Lower leg skin (tissue), 4 donors: ENCODE data around the gene C1orf198. TPM values are rescaled to one million over a fixed set of nuclear protein-coding genes. Genes with fewer than 3 reads are reported as not detected.
A peak's percentile ranks its signal among the peaks of the same experiment; 100 is the strongest.

Source experiments
- DNase-seq, 2 donors: peaks; one replicate each; pipeline ENCODE4 v3.0.0-alpha.2; 2019; ENCODE audit warnings: low spot score in 2 of 2
- H3K4me3 ChIP-seq: fragments of 200-600 bp; sonication (generic); 2 replicates; pipeline ENCODE4 v1.5.1; 2017; ENCODE audit warnings: mild to moderate bottlenecking, low read depth; ENCODE audit not compliant: poor library complexity, severe bottlenecking
- CTCF ChIP-seq, 3 donors: fragments of 450-650 bp; IDR thresholded peaks; one replicate each; pipeline ENCODE4 v1.5.1; 2016; ENCODE audit warnings: antibody characterized with exemption in 3 of 3, mild to moderate bottlenecking in 3 of 3, moderate library complexity in 2 of 3
- POLR2A ChIP-seq, 2 donors: fragments of 450-650 bp; IDR thresholded peaks; one replicate each; pipeline ENCODE4 v1.6.1; 2016 to 2017; ENCODE audit warnings: antibody characterized with exemption in 2 of 2, mild to moderate bottlenecking in 1 of 2, moderate library complexity in 1 of 2
- WGBS, 2 donors: methylation state at CpG; one replicate each; pipeline ENCODE4 v1.1.5; 2018; 5-methylcytosine and 5-hydroxymethylcytosine counted together
- intact Hi-C: fragments of 100-400 bp; cut with DNase I; formaldehyde crosslinking; loops from one replicate; pipeline ENCODE4 v1.15.0; 2023; ENCODE audit warnings: low total_unique reads
- total RNA-seq, 4 donors: library from RNA; depleted of rRNA; stranded (reverse); fragments of >200 nt; gene quantifications; one replicate each; pipeline ENCODE4 v1.1.0, GENCODE V29; 2016

The C1orf198 gene
- total RNA-seq, 4 donors from 2014 or later, result 71.1 to 80.1 (median 73.3) TPM

- TF ChIP-seq POLR2A (IDR thresholded peaks at IDR 0.05) (no peak), CTCF (IDR thresholded peaks at IDR 0.05) (no peak)
- WGBS, 2 donors, result 64 to 67% methylated on average over 2 of the region's 2 CpGs
- no peak overlapping the region for H3K4me3 ChIP-seq
- intact Hi-C loops, result loop anchor here (10.0 kb wide), 1 partner anchor 118 kb away; no protein-coding TSS in a partner anchor
- peak in 1 of 2 donors; percentile 52 for DNase-seq
Measured at GRCh38 chr1:230796626-230797025, 71.7 kb downstream of the C1orf198 start.

- no peak overlapping the region for H3K4me3 ChIP-seq
- TF ChIP-seq POLR2A (IDR thresholded peaks at IDR 0.05), result no peak
- no peak for TF ChIP-seq CTCF (IDR thresholded peaks at IDR 0.05)
- DNase-seq, result peak in 1 of 2 donors; percentile 77
- intact Hi-C loops, result loop anchor here (10.0 kb wide), 1 partner anchor 120 kb away; no protein-coding TSS in a partner anchor
- WGBS, 2 donors, result 85 to 88% methylated on average over 19 of the region's 19 CpGs
Measured at GRCh38 chr1:230794871-230795605, 73.3 kb downstream of the C1orf198 start.

- DNase-seq, result peak in 1 of 2 donors; percentile 64
- WGBS, 2 donors, result 30 to 33% methylated on average over 5 of the region's 5 CpGs
- intact Hi-C loops, result loop anchor here (10.0 kb wide), 1 partner anchor 120 kb away; no protein-coding TSS in a partner anchor
- H3K4me3 ChIP-seq, result no peak overlapping the region
- TF ChIP-seq CTCF (IDR thresholded peaks at IDR 0.05), result no peak
- no peak for TF ChIP-seq POLR2A (IDR thresholded peaks at IDR 0.05)
Measured at GRCh38 chr1:230794431-230794830, 73.9 kb downstream of the C1orf198 start.

- TF ChIP-seq CTCF (IDR thresholded peaks at IDR 0.05) (no peak), POLR2A (IDR thresholded peaks at IDR 0.05) (no peak)
- intact Hi-C loops, result loop anchor here (10.0 kb wide), 1 partner anchor 121 kb away; no protein-coding TSS in a partner anchor
- peak in 1 of 2 donors; percentile 17 for DNase-seq
- whole genome bisulfite sequencing, 2 donors, result 84 to 91% methylated on average over 9 of the region's 9 CpGs
- H3K4me3 ChIP-seq, result no peak overlapping the region
Measured at GRCh38 chr1:230793463-230793745, 74.9 kb downstream of the C1orf198 start.

- 90 to 92% methylated on average over 13 of the region's 13 CpGs for WGBS, 2 donors
- TF ChIP-seq POLR2A (IDR thresholded peaks at IDR 0.05), result no peak
- no peak for TF ChIP-seq CTCF (IDR thresholded peaks at IDR 0.05)
- DNase-seq, result peak in 1 of 2 donors; percentile 60
- intact Hi-C loops, result loop anchor here (10.0 kb wide), 1 partner anchor 122 kb away; no protein-coding TSS in a partner anchor
- no peak overlapping the region for H3K4me3 ChIP-seq
Measured at GRCh38 chr1:230792691-230793462, 75.4 kb downstream of the C1orf198 start.
